ENCODE results near the gene RANBP1. TPM values are rescaled to one million over a fixed set of nuclear protein-coding genes. Genes with fewer than 3 reads are reported as not detected.
A peak's percentile ranks its signal among the peaks of the same experiment; 100 is the strongest.

The RANBP1 gene
- total RNA-seq, 1 donor, result 191 TPM

- no peak overlapping the region for H3K4me3 ChIP-seq (ENCODE audit: low read depth, low read length)
- no peak for DNase-seq (ENCODE audit: low read depth)
- TF ChIP-seq, protein P1, sequence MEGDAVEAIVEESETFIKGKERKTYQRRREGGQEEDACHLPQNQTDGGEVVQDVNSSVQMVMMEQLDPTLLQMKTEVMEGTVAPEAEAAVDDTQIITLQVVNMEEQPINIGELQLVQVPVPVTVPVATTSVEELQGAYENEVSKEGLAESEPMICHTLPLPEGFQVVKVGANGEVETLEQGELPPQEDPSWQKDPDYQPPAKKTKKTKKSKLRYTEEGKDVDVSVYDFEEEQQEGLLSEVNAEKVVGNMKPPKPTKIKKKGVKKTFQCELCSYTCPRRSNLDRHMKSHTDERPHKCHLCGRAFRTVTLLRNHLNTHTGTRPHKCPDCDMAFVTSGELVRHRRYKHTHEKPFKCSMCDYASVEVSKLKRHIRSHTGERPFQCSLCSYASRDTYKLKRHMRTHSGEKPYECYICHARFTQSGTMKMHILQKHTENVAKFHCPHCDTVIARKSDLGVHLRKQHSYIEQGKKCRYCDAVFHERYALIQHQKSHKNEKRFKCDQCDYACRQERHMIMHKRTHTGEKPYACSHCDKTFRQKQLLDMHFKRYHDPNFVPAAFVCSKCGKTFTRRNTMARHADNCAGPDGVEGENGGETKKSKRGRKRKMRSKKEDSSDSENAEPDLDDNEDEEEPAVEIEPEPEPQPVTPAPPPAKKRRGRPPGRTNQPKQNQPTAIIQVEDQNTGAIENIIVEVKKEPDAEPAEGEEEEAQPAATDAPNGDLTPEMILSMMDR (IDR thresholded peaks at IDR 0.05; ENCODE audit: insufficient read depth, low read length), result no peak
These were observed 10.6 kb downstream of the RANBP1 start for GRCh38 chr22:20126284-20127029.

- TF ChIP-seq, protein P1 (IDR thresholded peaks at IDR 0.05; ENCODE audit: insufficient read depth, low read length), result no peak
- H3K4me3 ChIP-seq (ENCODE audit: low read depth, low read length), result no peak overlapping the region
- no peak for DNase-seq (ENCODE audit: low read depth)
These were observed 11.5 kb downstream of the RANBP1 start for GRCh38 chr22:20127318-20127868.

DNA sequence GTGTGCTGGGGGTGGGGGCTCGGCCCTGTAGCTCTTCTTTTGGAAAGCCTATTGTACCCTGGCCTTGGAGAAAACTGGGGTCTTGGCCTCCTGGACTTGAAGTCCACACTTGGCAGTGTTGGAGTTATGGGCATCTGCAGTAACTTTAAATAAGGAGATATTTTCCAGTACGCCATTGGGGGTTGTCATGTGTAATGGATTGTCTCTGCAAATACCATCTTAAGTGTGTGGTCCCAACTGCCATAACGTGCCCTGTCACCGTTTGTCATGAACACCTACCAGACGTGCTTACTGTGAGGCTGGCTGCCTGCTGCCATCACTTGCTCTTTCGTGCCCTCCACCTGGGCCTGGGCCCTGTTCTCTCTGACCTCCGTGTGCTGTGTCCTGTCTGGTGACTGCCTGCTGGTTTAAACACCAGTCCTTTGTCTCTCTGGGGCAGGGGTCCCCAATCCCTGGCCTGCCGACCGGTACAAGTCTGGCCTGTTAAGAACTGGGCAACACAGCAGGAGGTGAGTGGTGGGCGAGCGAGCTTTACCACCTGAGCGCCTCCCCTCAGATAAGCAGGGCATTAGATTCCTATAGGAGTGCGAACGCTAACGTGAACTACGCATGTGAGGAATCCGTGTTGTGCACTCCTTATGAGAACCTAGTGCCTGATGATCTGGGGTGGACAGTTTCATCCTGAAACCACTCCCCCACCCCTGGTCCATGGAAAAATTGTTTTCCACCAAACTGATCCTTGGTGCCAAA lies 12.1 kb downstream of the RANBP1 start:
- no peak overlapping the region for H3K4me3 ChIP-seq (ENCODE audit: low read depth, low read length)
- TF ChIP-seq, protein P1 (IDR thresholded peaks at IDR 0.05; ENCODE audit: insufficient read depth, low read length), result no peak

DNA sequence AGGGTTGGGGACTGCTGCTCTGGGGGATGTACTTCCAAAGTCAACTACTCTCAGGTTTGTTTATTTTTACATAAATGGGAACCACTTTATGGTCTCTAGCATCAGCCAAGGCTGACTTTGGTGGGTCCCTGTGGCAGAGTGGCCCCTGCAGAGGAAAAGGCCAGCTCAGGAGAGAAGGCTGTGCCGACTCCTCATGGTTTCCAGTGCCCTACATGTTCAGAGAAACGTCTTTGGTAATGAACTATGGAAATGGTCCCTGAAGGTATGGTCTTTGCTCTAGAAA lies 12.7 kb downstream of the RANBP1 start:
- DNase-seq (ENCODE audit: low read depth), result no peak
- TF ChIP-seq, protein P1 (IDR thresholded peaks at IDR 0.05; ENCODE audit: insufficient read depth, low read length), result no peak
- H3K4me3 ChIP-seq (ENCODE audit: low read depth, low read length), result no peak overlapping the region

More for the DNA sequence above, 12.1 kb downstream of the RANBP1 start:
- DNase-seq (ENCODE audit: low read depth), result no peak

DNA sequence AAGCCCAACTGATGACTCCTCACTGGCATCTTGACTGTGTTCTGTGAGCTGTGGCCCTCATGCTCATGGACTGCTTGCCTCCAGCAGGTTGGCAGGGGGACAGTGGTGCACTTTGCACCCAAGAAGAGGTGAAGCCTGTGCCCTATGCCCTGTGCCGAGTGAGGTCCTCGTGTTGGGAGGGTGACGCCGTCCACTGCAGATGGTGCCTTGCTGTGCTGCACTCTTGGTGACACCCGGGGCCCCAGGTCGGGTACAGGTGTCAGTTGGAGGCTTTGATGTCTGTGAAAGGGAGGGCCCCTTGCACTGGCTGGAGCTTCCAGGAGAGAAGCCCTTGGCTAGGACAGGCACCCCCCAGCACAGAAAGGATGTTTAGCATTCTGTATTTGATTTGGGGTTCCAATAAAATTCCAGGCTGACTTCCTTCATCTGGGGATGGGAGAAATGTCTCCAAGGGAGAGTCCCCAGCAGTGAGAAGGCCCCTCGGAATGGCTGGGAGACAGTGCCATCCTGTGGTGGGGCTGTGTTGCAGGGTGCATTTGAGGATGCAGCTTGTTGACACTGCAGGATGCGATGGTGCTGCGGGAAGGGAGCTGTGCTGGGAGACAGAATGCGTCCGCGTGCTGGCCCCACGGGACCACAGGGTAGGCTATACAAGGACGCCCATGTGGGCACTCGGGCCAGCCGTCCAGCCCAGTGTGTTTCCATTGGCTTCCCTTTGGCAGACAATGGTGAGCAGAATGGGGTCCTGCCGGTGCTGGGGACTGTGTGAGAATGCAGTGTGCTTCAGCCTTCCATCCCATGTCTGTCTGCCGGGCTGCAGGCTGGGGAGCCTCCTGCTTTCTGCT lies 13.2 kb downstream of the RANBP1 start:
- peak; percentile 16 for DNase-seq (ENCODE audit: low read depth)
- no peak overlapping the region for H3K4me3 ChIP-seq (ENCODE audit: low read depth, low read length)
- TF ChIP-seq, protein P1 (IDR thresholded peaks at IDR 0.05; ENCODE audit: insufficient read depth, low read length), result peak; percentile 34

DNA sequence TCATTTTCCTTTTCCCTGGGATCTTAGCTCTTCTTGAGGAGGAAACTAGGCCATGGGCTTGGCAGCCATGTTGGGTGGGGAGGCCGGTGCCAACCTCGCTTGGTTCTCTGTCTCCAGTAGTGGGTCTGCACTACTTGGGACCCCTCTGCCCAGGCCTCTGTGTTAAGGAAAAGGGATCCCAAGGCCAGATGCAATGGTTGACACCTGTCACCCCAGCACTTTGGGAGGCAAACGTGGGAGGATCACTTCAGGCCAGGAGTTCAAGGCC lies 13.8 kb downstream of the RANBP1 start:
- TF ChIP-seq, protein P1 (IDR thresholded peaks at IDR 0.05; ENCODE audit: insufficient read depth, low read length), result no peak
- no peak overlapping the region for H3K4me3 ChIP-seq (ENCODE audit: low read depth, low read length)
- DNase-seq (ENCODE audit: low read depth), result no peak
